ENCODE results near the gene ALCAM.

The ALCAM gene

GRCh38 chr3:105473521-105474223, 107.0 kb downstream of the ALCAM start:
- DNase-seq (ENCODE audit: low spot score) (peak; percentile 81), FAIRE-seq (peak; percentile 90)

- DNase-seq (ENCODE audit: low spot score) (no peak), FAIRE-seq (no peak)
Observed at GRCh38 chr3:105480768-105481167, 114.1 kb downstream of the ALCAM start.

DNA sequence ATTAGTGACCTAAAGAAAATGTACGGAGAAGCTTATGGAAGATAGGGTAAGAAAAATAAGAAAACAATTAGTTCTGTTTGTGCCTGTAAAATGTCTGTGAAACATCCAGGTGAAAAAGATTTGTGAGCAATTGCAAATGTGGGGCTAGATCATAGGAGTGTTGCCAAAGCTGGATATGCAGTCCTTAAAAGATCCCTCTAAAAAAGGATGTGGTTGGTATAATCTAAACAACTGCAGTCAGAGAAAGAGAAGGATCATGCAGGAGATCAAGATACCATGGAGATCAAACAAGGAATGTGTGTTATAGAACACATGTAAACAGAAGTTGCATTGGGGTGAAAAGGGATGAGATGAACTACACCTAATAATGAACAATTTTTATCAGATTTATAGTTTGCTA, 116.8 kb downstream of the ALCAM start:
- no peak for FAIRE-seq

GRCh38 chr3:105490045-105490444, 123.3 kb downstream of the ALCAM start:
- FAIRE-seq (no peak), DNase-seq (ENCODE audit: low spot score) (no peak)

More for the DNA sequence above, 116.8 kb downstream of the ALCAM start:
- DNase-seq (ENCODE audit: low spot score), result no peak

DNA sequence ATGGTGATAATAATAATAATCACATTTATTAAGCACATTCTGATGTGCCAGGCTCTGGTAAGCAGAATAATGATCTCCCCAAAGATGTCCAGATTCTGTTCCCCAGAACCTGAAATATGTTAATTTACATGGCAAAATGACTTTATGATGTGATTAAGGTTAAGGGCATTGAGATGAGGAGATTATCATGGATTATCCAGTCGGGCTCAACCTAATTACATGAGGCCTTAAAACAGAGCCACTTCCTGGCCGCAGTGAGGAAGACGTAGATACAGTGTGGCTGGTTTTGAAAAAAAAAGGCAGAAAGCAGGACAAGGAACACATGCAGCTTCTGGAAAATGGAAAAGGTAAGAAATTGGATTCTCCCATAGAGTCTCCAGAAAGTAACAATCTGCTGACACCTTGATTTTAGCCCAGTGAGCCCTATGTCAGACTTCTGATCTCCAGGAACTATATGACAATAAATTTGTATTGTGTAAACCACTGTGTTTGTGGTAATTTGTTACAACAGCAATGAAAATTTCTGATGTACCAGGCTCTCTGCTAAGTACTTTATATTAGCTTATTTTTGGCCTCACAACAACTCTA, 126.7 kb downstream of the ALCAM start:
- DNase-seq (ENCODE audit: low spot score), result no peak
- no peak for FAIRE-seq

DNA sequence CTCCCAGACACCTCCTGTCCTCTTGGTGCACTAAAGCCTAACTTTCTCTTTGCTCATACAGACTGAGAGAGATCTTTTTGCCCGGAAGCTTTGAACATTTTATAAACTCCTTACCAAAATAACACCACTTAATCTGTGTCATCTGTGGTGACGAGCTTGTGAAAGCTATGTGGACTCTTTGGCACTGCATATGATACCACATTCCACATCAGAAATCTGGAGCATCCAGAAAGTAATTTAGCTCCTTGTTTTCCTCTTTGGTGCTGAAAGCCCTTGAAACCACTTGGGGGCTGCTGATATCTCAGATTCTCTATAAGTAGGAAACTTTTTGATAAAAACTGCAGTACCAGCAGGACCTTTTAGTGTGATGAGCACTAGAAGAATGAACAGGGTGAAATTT, 128.3 kb downstream of the ALCAM start:
- DNase-seq (ENCODE audit: low spot score) (no peak), FAIRE-seq (no peak)

- no peak for DNase-seq (ENCODE audit: low spot score)
- no peak for FAIRE-seq
Observed at GRCh38 chr3:105496343-105496742, 129.6 kb downstream of the ALCAM start.

GRCh38 chr3:105497386-105497785, 130.7 kb downstream of the ALCAM start:
- DNase-seq (ENCODE audit: low spot score) (no peak), FAIRE-seq (no peak)

- FAIRE-seq, result no peak
- DNase-seq (ENCODE audit: low spot score), result no peak
Observed at GRCh38 chr3:105499961-105500360, 133.3 kb downstream of the ALCAM start.

- FAIRE-seq, result no peak
Observed at GRCh38 chr3:105502333-105502732, 135.6 kb downstream of the ALCAM start.

GRCh38 chr3:105503191-105503593, 136.5 kb downstream of the ALCAM start:
- FAIRE-seq (no peak), DNase-seq (ENCODE audit: low spot score) (no peak)

More at GRCh38 chr3:105502333-105502732, 135.6 kb downstream of the ALCAM start:
- no peak for DNase-seq (ENCODE audit: low spot score)

- no peak for DNase-seq (ENCODE audit: low spot score)
- no peak for FAIRE-seq
Observed at GRCh38 chr3:105504440-105504951, 137.8 kb downstream of the ALCAM start.

DNA sequence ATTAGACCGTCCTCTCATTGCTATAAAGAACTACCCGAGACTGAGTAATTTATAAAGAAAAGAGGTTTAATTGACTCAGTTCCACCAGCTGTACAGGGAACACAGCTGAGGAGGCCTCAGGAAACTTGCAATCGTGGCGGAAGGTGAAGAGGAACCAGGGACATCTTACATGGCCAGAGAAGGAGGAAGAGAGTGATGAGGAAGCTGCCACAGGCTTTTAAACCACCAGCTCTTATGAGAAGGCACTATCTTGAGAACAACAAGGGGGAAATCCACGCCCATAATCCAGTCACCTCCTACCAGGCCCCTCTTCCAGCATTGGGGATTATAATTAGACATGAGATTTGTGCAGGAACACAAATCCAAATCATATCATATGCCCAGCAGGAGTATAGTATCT, 138.5 kb downstream of the ALCAM start:
- DNase-seq (ENCODE audit: low spot score) (no peak), FAIRE-seq (no peak)

DNA sequence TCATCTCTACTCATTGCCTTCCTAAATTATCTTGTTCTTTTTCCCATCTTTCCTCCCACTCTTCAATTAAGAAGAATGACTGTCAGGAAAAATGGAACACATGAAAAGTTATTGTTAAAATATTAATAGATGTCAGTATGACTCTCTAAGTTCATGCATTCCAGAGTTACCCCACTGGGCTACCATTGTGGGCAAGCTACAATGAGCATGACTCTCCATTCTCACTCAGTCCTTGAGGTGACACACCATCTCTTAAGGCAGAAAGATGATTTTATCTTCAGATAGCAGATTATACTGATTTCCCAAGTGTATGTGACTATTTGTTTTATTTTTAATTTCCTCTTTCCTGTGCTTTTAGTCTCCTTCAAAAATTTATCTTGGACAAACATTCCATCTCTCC, 144.3 kb downstream of the ALCAM start:
- FAIRE-seq, result peak; percentile 93

DNA sequence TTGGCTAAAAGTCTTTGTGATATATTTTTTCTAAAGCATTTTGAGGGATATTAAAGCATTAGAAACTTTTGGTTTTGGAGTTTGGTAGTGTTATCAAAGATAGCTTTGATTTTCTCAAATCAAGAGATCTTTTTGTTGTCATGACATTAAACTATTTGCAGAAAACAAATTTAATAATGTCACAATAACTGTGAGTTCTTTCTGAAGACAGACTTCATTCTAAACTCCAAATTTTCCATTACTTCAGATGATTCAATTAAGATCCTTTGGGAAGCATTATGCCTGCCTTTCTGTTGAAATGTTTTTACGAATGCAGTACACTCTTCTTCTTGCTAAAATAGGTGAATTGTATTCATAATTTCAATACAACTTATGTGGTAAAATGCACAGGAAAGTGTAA, 145.4 kb downstream of the ALCAM start:
- DNase-seq (ENCODE audit: low spot score) (no peak), FAIRE-seq (peak; percentile 15)

More for the DNA sequence above, 144.3 kb downstream of the ALCAM start:
- peak; percentile 62 for DNase-seq (ENCODE audit: low spot score)

- FAIRE-seq (peak; percentile 82), DNase-seq (ENCODE audit: low spot score) (peak; percentile 67)
Observed at GRCh38 chr3:105513042-105513441, 146.3 kb downstream of the ALCAM start.

GRCh38 chr3:105513886-105514285, 147.2 kb downstream of the ALCAM start:
- no peak for FAIRE-seq
- no peak for DNase-seq (ENCODE audit: low spot score)

DNA sequence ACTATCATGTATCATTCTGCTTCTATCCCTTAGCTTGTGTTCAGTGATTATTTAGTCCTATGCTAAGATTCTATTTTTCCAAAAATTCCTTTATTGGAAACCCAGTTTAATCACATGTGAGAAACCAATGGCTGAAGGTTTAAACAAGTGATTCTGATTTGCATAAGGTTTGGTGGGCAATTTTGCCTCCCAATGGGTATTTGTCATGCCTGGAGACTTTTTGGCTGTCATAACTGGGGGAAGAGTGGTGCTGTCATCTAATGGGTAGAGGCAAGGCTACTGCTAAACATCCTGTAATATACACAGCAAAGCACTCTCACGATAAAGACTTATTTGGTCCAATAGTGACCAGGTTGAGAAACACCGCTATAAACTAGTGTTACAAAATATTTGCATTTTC, 148.7 kb downstream of the ALCAM start:
- FAIRE-seq, result no peak
- no peak for DNase-seq (ENCODE audit: low spot score)

- FAIRE-seq (no peak), DNase-seq (ENCODE audit: low spot score) (no peak)
Observed at GRCh38 chr3:105516972-105517371, 150.3 kb downstream of the ALCAM start.

DNA sequence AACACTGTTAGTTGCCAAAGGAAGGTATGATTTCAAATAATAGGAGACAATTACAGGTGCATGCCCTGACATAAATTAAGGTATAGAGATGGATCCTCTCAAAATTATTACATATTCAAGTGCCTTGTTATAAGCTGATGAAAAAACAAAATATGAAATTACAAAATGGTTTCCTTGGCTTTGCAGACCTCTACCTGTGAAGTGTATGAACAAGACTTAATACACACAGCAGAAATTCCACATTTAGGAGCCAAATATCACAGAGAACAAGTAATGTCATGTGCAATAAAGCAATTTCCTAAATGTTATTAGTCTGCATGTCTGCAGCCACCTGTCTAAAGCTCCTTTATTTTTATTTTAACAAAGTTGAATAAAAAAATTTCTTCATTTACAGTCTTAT, 151.5 kb downstream of the ALCAM start:
- peak; percentile 14 for FAIRE-seq
- no peak for DNase-seq (ENCODE audit: low spot score)

DNA sequence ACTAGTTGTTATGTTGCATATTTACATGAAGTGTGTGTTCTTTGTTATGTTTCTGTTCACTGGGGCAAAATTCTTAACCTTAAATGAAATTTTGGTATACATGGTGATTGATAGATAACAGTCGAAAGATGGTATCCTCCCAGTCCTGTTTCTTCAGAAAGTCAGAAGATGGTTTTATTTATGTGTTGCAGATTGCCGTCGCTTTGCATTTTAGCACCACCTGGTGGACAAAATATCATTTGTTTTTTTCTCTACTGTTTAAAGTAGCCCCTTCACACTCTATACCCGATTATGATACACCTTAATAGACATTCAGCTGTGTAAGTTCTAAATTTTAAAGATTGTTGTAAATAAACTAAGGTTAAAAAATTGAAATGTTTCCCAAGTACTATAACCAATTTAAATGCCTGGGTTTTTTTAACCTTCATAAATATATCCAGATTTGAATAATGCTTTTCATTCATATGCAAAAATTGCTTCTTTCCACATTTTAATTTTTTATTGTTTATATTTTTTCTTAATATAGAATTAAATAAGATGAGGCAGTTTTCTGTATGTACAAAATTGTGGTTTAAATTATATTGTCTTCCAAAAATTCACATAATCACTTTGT, 152.2 kb downstream of the ALCAM start:
- peak; percentile 67 for DNase-seq (ENCODE audit: low spot score)
- peak; percentile 93 for FAIRE-seq

- DNase-seq (ENCODE audit: low spot score), result no peak
- no peak for FAIRE-seq
Observed at GRCh38 chr3:105521770-105522169, 155.1 kb downstream of the ALCAM start.
